AG04449 (cell line): ENCODE measurements around the gene CNOT2.
"Not testable (repeated sequence)": the region's sequence is repeated elsewhere in the genome, so short reads cannot be mapped to it uniquely, and the experiment has no call there.

ENCODE experiments used
- CTCF ChIA-PET: fragments of 350-600 bp; formaldehyde crosslinking; extraction: SDS; loops from one replicate; lab custom pipeline; 2021; ENCODE audit warnings: antibody characterized with exemption; lab: Yijun Ruan, JAX
- POLR2A ChIA-PET: fragments of 400-600, 350-600 bp; formaldehyde crosslinking; extraction: SDS; loops from one replicate; lab custom pipeline; 2020; ENCODE audit warnings: antibody characterized with exemption, inconsistent platforms; lab: Yijun Ruan, JAX
- DNase-seq: peaks from one replicate; pipeline ENCODE4 v3.0.0-alpha.2; 2010; ENCODE audit warnings: low read depth, low spot score
- H3K4me3 ChIP-seq: 2 replicates; pipeline ENCODE4 v1.5.1; 2011; ENCODE audit warnings: low read depth, mild to moderate bottlenecking, control low read depth, low read length
- TF ChIP-seq, protein P1 (sequence below): IDR thresholded peaks from one replicate; pipeline ENCODE4 v1.5.1; 2011; ENCODE audit warnings: mild to moderate bottlenecking, moderate library complexity, low read length, control low read depth, inconsistent platforms; ENCODE audit not compliant: insufficient read depth; ENCODE audit errors: missing control alignments

Gene CNOT2

DNA sequence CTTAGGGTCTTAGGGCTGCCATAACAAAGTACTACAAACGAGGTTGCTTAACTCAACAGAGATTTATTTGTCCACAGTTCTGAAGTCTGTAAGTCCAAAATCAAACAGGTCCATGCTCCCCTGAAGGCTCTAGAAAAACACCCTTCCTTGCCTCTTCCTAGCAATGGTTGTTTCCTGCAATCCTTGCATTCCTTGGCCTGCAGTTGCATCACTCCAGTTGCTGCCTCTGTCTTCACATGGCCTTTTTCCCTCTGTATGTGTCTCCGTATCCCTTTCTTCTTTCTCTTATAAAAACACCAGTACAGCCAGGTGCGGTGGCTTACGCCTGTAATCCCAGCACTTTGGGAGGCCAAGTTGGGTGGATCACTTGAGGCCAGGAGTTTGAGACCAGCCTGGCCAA lies 140.3 kb downstream of the CNOT2 start:
- POLR2A ChIA-PET, result no interaction called here
- CTCF ChIA-PET, result no interaction called here
- DNase-seq, result no peak
- TF ChIP-seq, protein P1, sequence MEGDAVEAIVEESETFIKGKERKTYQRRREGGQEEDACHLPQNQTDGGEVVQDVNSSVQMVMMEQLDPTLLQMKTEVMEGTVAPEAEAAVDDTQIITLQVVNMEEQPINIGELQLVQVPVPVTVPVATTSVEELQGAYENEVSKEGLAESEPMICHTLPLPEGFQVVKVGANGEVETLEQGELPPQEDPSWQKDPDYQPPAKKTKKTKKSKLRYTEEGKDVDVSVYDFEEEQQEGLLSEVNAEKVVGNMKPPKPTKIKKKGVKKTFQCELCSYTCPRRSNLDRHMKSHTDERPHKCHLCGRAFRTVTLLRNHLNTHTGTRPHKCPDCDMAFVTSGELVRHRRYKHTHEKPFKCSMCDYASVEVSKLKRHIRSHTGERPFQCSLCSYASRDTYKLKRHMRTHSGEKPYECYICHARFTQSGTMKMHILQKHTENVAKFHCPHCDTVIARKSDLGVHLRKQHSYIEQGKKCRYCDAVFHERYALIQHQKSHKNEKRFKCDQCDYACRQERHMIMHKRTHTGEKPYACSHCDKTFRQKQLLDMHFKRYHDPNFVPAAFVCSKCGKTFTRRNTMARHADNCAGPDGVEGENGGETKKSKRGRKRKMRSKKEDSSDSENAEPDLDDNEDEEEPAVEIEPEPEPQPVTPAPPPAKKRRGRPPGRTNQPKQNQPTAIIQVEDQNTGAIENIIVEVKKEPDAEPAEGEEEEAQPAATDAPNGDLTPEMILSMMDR, result no peak
- no peak overlapping the region for H3K4me3 ChIP-seq

DNA sequence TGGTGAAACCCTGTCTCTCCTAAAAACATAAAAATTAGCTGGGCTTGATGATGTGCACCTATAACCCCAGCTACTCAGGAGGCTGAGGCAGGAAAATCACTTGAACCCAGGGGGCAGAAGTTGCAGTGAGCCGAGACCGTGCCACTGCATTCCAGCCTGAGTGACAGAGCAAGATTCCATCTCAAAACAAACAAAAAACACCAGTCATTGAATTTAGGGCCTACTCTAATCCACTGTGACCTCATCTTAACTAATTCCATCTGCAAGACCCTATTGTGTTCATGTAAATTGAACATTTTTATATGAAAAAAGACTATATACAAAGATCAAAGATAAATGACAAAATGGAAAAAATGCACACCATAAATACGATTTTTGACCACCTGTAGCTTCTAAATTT lies 140.7 kb downstream of the CNOT2 start:
- ChIA-PET POLR2A (no interaction called here), CTCF (no interaction called here)
- H3K4me3 ChIP-seq, result no peak overlapping the region
- no peak for DNase-seq
- TF ChIP-seq, protein P1, result no peak

- ChIA-PET POLR2A (no interaction called here), CTCF (no interaction called here)
- TF ChIP-seq, protein P1, result no peak
- DNase-seq, result no peak
- no peak overlapping the region for H3K4me3 ChIP-seq
Observed at GRCh38 chr12:70386771-70387170, 143.5 kb downstream of the CNOT2 start.

DNA sequence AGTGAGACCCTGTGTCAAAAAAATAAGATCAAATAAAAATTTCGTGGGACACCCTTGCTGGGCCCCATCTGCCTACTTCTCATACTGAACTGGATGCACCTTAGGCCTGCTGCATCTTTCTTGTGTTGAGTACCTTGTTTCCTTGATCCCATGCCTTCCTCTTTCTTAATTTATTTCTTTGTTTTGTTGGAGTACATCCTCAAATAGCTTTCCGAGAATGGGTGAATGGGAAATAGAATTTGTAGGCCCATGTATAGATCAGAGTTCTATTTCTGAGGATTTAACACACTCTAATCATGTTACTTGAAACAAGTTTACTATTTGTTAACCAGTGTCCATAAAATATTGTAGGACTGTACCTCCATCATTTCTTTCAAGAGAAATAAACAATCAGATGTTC lies 146.4 kb downstream of the CNOT2 start:
- DNase-seq, result no peak
- POLR2A ChIA-PET, result no interaction called here
- TF ChIP-seq, protein P1, result no peak
- CTCF ChIA-PET, result no interaction called here
- no peak overlapping the region for H3K4me3 ChIP-seq

DNA sequence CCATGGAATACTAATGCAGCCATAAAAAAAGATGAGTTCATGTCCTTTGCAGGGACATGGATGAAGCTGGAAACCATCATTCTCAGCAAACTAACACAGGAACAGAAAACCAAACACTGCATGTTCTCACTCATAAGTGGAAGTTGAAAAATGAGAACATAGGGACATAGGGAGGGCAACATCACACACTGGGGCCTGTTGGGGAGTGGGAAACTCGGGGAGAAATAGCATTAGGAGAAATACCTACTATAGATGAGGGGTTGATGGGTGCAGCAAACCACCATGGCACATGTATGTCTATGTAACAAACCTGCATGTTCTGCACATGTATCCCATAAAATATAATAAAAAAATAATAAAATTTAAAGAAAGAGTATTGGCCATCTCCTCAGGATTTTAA lies 149.4 kb downstream of the CNOT2 start:
- DNase-seq, CTCF ChIA-PET, POLR2A ChIA-PET, H3K4me3 ChIP-seq: not testable (repeated sequence)

DNA sequence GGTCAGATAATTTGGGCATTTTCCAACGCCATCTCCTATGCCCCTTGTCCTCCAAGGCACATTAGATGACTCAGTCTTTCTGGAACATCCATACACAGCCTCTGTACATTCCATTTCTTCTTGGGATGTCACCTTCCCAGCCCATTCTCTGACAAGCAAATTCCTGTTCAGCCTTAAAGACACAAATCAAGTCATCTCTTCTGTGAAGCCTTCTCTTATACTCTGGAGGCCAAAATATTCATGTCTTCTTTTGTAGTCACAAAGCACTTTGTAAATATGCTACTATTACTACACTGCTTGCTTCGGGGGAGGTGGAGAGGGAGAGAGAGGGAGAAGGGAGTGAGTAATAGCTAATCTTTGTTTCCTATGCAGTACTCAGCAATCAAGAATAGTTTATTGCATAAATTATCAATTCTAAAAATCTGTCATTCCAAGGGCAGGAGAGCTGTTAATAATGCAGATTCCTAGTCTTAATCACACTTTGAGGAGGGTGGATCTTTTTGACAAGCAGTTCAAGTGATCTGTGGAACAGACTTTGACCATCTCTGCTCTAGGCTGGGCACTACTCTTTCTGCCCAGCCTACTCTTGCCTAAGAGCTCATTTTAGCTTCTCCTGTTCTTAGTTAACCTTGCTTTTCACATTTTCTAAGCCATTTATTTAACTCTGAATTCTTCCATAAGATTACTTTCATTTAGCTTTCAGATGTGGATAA lies 150.7 kb downstream of the CNOT2 start:
- no peak overlapping the region for H3K4me3 ChIP-seq
- peak; percentile 26 for DNase-seq
- ChIA-PET CTCF (no interaction called here), POLR2A (no interaction called here)
- TF ChIP-seq, protein P1, result no peak

DNA sequence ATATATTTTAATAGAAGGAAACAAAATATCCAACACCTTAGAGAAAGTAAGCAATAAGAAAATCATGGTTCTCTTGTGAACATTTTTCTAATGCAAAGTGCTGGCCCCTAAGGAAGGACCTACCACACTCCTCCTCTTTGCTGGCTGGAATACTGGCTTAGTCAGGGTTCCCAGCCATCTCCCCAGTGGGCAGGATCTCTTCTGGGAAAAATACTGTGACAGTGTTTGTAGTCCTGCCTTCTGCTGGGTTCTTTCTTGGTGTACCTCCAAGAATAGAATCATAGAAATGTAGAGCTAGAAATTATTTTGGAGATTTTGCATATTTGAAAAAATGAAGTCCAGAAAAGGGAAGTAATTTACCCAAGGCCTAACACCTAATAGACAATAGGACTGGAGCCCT lies 154.8 kb downstream of the CNOT2 start:
- ChIA-PET POLR2A (no interaction called here), CTCF (no interaction called here)
- TF ChIP-seq, protein P1, result no peak
- no peak for DNase-seq
- no peak overlapping the region for H3K4me3 ChIP-seq
